Suprapubic skin (tissue), 4 donors: ENCODE measurements around the gene KIAA0930. TPM values are rescaled to one million over a fixed set of nuclear protein-coding genes. Genes with fewer than 3 reads are reported as not detected.

Experiments used
- DNase-seq, 2 donors: peaks; one replicate each; pipeline ENCODE4 v3.0.0-alpha.2; 2019; ENCODE audit warnings: low spot score in 2 of 2
- H3K27ac ChIP-seq: fragments of 200-600 bp; sonication (generic); one replicate; pipeline ENCODE4 v1.5.1; 2019
- H3K27me3 ChIP-seq: fragments of 200-600 bp; sonication (generic); one replicate; pipeline ENCODE4 v1.5.1; 2019
- H3K36me3 ChIP-seq: fragments of 200-600 bp; sonication (generic); one replicate; pipeline ENCODE4 v1.5.1; 2019
- H3K4me1 ChIP-seq: fragments of 200-600 bp; sonication (generic); one replicate; pipeline ENCODE4 v1.5.1; 2019
- H3K4me3 ChIP-seq: fragments of 200-600 bp; sonication (generic); one replicate; pipeline ENCODE4 v1.5.1; 2019; ENCODE audit warnings: mild to moderate bottlenecking
- H3K9me3 ChIP-seq: fragments of 200-600 bp; sonication (generic); one replicate; pipeline ENCODE4 v1.5.1; 2019
- CTCF ChIP-seq, 2 donors: fragments of 200-600 bp in 1 of 2; fragments of 450-650 bp in 1 of 2; sonication (generic) in 1 of 2; IDR thresholded peaks; one replicate each; pipeline ENCODE4 v1.5.1; 2016 to 2019; ENCODE audit warnings: antibody characterized with exemption in 2 of 2, mild to moderate bottlenecking in 1 of 2, moderate library complexity in 1 of 2
- EP300 ChIP-seq: sonication (generic); formaldehyde crosslinking; IDR thresholded peaks from one replicate; pipeline ENCODE4 v1.6.1; 2017; ENCODE audit warnings: antibody characterized with exemption
- POLR2A ChIP-seq, 2 donors: fragments of 450-650 bp; IDR thresholded peaks; one replicate each; pipeline ENCODE4 v1.6.1; 2017; ENCODE audit warnings: antibody characterized with exemption in 2 of 2, mild to moderate bottlenecking in 2 of 2, moderate library complexity in 2 of 2
- POLR2AphosphoS5 ChIP-seq, 3 donors: sonication (generic); formaldehyde crosslinking; IDR thresholded peaks; one replicate each; pipeline ENCODE4 v1.6.1; 2017; ENCODE audit warnings: antibody characterized with exemption in 3 of 3
- WGBS: methylation state at CpG from one replicate; pipeline ENCODE4 v1.1.5; 2018; 5-methylcytosine and 5-hydroxymethylcytosine counted together
- total RNA-seq, 4 donors: library from RNA; depleted of rRNA; stranded (reverse); fragments of >200 nt; gene quantifications; one replicate each; pipeline ENCODE4 v1.1.0, GENCODE V29; 2016

The KIAA0930 gene
- total RNA-seq, 4 donors from 2014 or later: 36.0 to 119 (median 74.4) TPM

GRCh38 chr22:45207533-45207932 lies 33.2 kb downstream of the KIAA0930 start:
- H3K27ac ChIP-seq: no peak overlapping the region
- DNase-seq: no peak
- H3K4me3 ChIP-seq: no peak overlapping the region
- H3K36me3 ChIP-seq: peaks cover 46% of the 10 kb centered on the region
- no peaks in the 10 kb centered on the region for H3K9me3 ChIP-seq
- WGBS: 93% methylated on average over 13 of the region's 13 CpGs
- no peak for TF ChIP-seq POLR2A (IDR thresholded peaks at IDR 0.05)
- no peak for TF ChIP-seq EP300
- TF ChIP-seq CTCF (IDR thresholded peaks at IDR 0.05): no peak
- TF ChIP-seq POLR2AphosphoS5 (IDR thresholded peaks at IDR 0.05): no peak
- H3K27me3 ChIP-seq: no peaks in the 10 kb centered on the region
- H3K4me1 ChIP-seq: peaks cover 44% of the 10 kb centered on the region

GRCh38 chr22:45206233-45206632 lies 34.5 kb downstream of the KIAA0930 start:
- Histone ChIP-seq H3K27me3 (no peaks in the 10 kb centered on the region), H3K4me1 (peaks cover 44% of the 10 kb centered on the region), H3K9me3 (no peaks in the 10 kb centered on the region), H3K27ac (no peak overlapping the region), H3K36me3 (peaks cover 53% of the 10 kb centered on the region), H3K4me3 (no peak overlapping the region)
- no peak for TF ChIP-seq POLR2AphosphoS5 (IDR thresholded peaks at IDR 0.05)
- TF ChIP-seq CTCF (IDR thresholded peaks at IDR 0.05): no peak
- TF ChIP-seq POLR2A (IDR thresholded peaks at IDR 0.05): no peak
- no peak for DNase-seq
- WGBS: 83% methylated on average over 6 of the region's 6 CpGs

GRCh38 chr22:45205276-45205925 lies 35.3 kb downstream of the KIAA0930 start:
- 89% methylated on average over 13 of the region's 20 CpGs for WGBS
- Histone ChIP-seq H3K27me3 (no peaks in the 10 kb centered on the region), H3K9me3 (no peaks in the 10 kb centered on the region), H3K4me1 (peaks cover 38% of the 10 kb centered on the region), H3K4me3 (no peak overlapping the region), H3K27ac (no peak overlapping the region), H3K36me3 (peaks cover 58% of the 10 kb centered on the region)
- TF ChIP-seq POLR2AphosphoS5 (IDR thresholded peaks at IDR 0.05) (no peak), POLR2A (IDR thresholded peaks at IDR 0.05) (no peak), EP300 (no peak), CTCF (IDR thresholded peaks at IDR 0.05) (no peak)
- DNase-seq: peak in 1 of 2 donors; percentile 52

- no peak for DNase-seq
- no peak for TF ChIP-seq POLR2AphosphoS5 (IDR thresholded peaks at IDR 0.05)
- TF ChIP-seq CTCF (IDR thresholded peaks at IDR 0.05): no peak
- TF ChIP-seq EP300: no peak
- no peak for TF ChIP-seq POLR2A (IDR thresholded peaks at IDR 0.05)
- Histone ChIP-seq H3K27ac (no peak overlapping the region), H3K4me1 (peaks cover 32% of the 10 kb centered on the region), H3K27me3 (no peaks in the 10 kb centered on the region), H3K4me3 (no peak overlapping the region), H3K36me3 (peaks cover 60% of the 10 kb centered on the region), H3K9me3 (no peaks in the 10 kb centered on the region)
- 81% methylated on average over 14 of the region's 14 CpGs for WGBS
Measured at GRCh38 chr22:45204819-45205218, 35.9 kb downstream of the KIAA0930 start.

GRCh38 chr22:45204241-45204640 lies 36.5 kb downstream of the KIAA0930 start:
- 95% methylated on average over 3 of the region's 13 CpGs for WGBS
- peaks cover 66% of the 10 kb centered on the region for H3K36me3 ChIP-seq

More at GRCh38 chr22:45204241-45204640, 36.5 kb downstream of the KIAA0930 start:
- Histone ChIP-seq H3K4me1 (peaks cover 27% of the 10 kb centered on the region), H3K4me3 (no peak overlapping the region), H3K9me3 (no peaks in the 10 kb centered on the region), H3K27ac (no peak overlapping the region), H3K27me3 (no peaks in the 10 kb centered on the region)
- no peak for DNase-seq
- TF ChIP-seq POLR2AphosphoS5 (IDR thresholded peaks at IDR 0.05) (no peak), EP300 (no peak), POLR2A (IDR thresholded peaks at IDR 0.05) (no peak), CTCF (IDR thresholded peaks at IDR 0.05) (no peak)
